Lung microvascular endothelial cell (primary cell): ENCODE measurements around the gene SPATA31D1. TPM values are rescaled to one million over a fixed set of nuclear protein-coding genes. Genes with fewer than 3 reads are reported as not detected.
"Not testable (repeated sequence)": the region's sequence is repeated elsewhere in the genome, so short reads cannot be mapped to it uniquely, and the experiment has no call there.

Source experiments
- DNase-seq, 2 donors: peaks; one replicate each; pipeline versions ENCODE4 v3.0.0 to v3.0.0-alpha.2; 2010; ENCODE audit warnings: low read depth in 2 of 2
- total RNA-seq: library from RNA; depleted of rRNA; stranded (reverse); fragments of >200 nt; gene quantifications from 2 replicates; pipeline ENCODE4 v1.2.1, GENCODE V29; 2014

Gene SPATA31D1
- not detected in 2 replicates for total RNA-seq

- DNase-seq, result not testable (repeated sequence)
Observed at GRCh38 chr9:81988472-81988871, at the start of gene SPATA31D1. TSS of gene SPATA31D1 (plus strand) at chr9:81988772. CDS start at chr9:81988819, 47 bp downstream.

DNA sequence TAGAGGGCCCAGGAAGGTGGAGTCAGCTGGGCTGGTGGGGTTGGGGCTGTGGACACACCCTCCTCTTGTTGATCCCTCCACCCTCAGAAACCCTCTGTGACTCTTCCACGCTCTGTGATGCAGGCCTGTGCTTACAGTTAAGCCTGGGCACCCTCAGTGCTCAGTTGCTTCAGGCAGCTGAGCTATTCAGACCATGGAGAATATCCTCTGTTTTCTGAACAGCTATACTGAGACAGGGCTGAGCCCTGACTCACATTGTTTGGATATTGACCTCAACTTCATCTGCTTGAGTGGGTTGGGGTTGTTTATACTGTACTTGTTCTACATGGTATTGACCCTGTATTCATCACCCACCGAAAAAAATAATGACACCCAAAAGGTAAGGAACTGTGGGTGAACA is 45.2 kb upstream of the SPATA31D1 start, which contains the start of gene SPATA31D3:
Gene SPATA31D3 (plus strand): TSS at position 108 of the 400 bp plus-strand sequence. CDS start 86 bp downstream, at position 194.
- DNase-seq, result not testable (repeated sequence)

- DNase-seq, result not testable (repeated sequence)
Observed at GRCh38 chr9:81948650-81949049, 39.9 kb upstream of the SPATA31D1 start.

GRCh38 chr9:81953096-81953495 is 35.5 kb upstream of the SPATA31D1 start:
- no peak for DNase-seq

GRCh38 chr9:81955625-81956024 is 32.9 kb upstream of the SPATA31D1 start:
- DNase-seq, result no peak

GRCh38 chr9:81964218-81965171 is 24.1 kb upstream of the SPATA31D1 start:
- no peak for DNase-seq

DNA sequence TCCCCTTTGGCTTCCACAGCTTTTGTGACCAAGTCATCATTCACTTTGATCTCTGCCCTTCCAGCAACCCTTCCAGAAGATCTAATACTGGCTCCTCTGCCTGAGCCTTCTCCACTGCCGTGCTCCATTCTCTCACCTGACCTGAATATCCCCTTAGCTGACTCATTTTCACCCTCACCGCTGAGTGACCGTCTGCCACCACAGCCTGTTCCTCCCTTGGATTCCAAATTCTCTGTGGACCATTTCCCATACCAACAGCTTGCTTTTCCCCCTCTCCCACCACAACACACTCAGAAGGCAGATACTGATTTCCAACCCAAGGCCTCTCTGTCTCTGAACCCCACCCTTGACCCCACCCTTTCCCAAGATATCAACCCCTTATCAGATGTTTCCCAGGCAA is 20.5 kb upstream of the SPATA31D1 start:
- DNase-seq, result no peak

- DNase-seq, result no peak
Observed at GRCh38 chr9:81969971-81970370, 18.6 kb upstream of the SPATA31D1 start.

GRCh38 chr9:81971727-81972126 is 16.8 kb upstream of the SPATA31D1 start:
- DNase-seq, result no peak

DNA sequence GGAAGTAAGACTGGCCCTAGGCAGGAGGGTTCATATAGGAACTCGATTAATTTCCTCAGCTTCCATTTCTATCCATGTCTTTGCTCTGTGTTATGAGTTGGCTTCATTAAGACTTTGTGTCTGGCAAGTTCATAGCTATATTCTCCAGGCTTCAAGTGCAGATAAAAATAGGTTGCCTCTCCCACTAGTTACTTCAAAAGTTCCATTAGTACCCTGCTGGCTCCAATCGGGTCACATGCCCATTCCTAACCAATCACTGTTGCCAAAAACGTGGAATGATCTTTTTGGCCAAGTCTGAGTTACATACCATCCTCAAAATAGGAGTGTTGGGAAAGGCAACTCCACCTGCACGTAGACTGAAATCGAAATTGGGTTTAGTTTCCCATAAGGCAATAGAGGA is 13.8 kb upstream of the SPATA31D1 start:
- no peak for DNase-seq

- DNase-seq, result no peak
Observed at GRCh38 chr9:81976351-81976750, 12.2 kb upstream of the SPATA31D1 start.

DNA sequence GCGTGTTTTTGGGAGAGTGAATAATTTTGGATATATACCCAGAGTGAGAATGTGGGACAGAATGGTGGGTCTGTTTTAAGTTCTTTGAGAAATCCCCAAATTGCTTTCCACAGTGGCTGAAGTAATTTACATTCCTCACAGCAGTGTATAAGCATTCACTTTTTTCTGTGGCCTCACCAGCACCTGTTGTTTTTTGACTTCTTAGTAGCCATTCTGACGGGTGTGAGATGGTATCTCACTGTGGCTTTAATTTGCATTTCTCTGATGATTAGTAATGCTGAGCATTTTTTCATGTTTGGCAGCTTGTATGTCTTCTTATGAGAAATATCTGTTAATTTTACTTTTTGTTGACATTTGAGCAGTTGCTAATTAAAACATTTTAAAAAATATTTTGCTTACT is 9.4 kb upstream of the SPATA31D1 start:
- no peak for DNase-seq

GRCh38 chr9:81980568-81980967 is 8.0 kb upstream of the SPATA31D1 start:
- DNase-seq, result no peak

GRCh38 chr9:81981883-81982282 is 6.7 kb upstream of the SPATA31D1 start:
- DNase-seq, result no peak

DNA sequence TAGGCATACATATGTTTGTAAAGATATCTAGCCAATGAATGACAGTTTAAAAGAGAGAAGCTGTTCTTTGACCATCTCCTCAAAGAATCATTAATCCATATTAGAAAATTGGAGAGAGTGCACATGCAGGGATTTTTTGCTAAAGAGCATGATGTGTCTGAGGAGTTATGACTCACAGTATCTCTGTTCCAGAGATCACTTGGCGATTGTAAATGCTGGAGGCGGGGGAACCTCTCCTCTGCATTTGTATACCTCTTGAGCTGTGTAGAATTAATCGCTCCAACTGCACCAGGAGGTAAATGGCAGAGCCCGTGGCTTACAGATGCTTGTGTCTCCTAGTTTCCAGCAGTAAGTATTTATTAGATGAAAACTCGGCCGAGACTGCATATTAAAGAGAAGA is 3.6 kb upstream of the SPATA31D1 start:
- no peak for DNase-seq

DNA sequence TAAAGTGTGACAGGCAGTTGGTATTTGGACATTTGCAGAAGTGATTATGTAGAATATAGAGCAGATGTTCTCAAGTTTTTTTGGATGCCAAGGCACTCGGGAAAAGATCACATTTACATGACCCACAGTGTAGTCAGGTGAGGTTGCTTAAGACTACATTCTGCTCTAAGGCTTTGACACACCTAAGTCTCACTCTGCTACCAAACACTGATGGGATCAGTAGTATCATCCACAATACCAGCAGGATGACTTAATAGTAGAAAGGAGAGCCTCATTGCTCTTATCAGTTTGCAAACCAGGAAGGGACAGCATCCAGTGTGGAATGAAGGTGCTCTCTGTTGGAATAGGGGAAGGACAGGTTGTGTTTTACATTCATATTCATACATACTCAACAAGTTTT is 2.5 kb upstream of the SPATA31D1 start:
- DNase-seq, result no peak

DNA sequence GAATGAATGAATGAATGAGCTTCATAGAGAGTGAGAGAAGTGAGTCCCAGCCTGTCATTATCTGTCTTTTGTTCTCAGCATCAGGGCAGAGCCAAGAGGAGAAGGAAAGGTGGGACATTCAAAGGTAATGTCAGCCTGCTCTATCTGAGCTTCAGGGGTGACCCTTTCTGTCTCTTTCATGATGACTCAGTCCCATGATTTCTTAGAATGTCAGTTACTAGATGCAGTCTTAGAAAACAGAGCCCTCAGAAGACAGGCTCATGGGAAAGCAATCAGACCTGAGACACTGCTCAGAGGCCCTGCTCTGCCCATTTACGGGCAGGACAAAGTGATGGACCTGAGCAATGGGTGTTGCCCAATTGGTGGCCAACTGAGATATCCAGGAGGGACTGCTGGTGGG is 1.1 kb downstream of the SPATA31D1 start:
- DNase-seq, result no peak

DNA sequence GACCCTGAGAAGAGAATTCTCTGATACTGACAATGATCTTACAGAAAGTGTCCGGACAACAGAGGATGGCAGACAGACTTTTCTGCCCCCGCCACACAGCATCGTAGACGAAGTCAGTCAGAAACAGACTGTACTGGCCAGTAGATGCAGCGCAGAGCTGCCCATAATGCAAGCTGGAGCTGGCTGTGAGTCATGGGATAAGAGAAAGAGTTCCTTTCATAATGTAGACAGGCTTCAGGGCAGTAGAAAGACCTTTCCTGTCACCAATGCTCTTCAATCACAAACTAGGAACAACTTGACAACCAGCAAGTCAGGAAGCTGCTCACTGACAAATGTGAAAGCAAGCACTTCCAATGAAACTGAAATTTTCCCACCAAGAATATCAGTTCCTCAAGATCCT is 5.1 kb downstream of the SPATA31D1 start:
- DNase-seq, result no peak

DNA sequence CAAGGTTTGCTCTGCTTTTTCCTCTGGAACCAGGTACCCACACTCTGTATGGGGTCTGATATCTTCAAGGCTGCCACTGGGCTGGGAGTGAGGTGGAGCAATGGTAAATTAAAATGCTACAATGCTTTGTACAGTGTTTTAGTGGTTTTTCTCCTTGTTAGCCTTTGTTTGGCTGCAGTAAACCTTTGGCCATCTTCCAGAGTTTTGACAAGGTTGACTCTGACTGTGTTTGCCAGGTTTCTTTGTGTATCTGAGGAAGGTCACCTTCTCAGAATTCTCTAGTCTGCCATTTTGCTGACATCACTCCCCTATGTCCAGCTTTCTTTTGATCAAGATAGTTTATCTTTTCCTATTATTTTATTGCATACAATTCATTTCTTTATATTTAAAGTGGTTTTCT is 11.2 kb downstream of the SPATA31D1 start:
- DNase-seq, result no peak

DNA sequence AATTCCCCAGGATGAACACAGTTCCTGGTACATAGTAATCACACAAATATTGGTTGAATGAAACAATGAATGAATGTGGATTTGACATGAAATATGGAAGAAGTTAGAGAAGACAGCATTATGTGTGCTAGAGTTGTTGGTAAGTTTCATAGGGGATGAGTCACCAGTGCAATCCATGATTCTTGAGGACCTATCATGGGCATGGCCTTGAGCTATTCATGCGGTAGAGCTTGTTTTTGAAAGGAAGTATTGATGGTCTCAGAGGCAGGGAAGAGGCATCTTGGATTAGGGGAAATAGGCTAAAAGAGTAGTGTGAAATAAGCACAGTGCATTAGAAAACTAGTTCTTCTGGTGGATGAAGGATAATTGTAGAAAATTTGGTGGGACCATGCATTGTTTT is 22.1 kb downstream of the SPATA31D1 start:
- DNase-seq, result no peak

GRCh38 chr9:82011133-82011532 is 22.6 kb downstream of the SPATA31D1 start:
- DNase-seq, result no peak

DNA sequence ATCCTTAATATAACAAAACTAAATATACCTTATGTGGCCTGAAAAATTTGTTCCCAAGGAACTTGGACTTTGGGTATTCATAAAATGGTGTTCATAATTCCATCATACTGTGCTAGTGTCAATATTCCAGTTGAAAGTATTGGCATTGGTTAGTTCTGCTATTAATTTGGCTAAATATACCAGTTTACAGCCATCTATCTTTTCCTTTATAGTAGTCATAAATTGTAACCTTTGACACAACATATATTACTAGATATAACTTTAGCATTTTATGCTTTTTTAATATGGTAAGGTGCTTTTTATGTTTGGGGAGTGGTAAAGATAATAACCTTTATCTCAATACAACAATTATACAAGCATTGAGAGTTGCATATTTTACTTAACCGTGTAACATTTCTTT is 23.7 kb downstream of the SPATA31D1 start:
- DNase-seq, result no peak

GRCh38 chr9:82020331-82020730 is 31.8 kb downstream of the SPATA31D1 start:
- DNase-seq, result no peak
